Natural killer cell (primary cell): ENCODE measurements around the gene ADGRF3. TPM values are rescaled to one million over a fixed set of nuclear protein-coding genes. Genes with fewer than 3 reads are reported as not detected.
"Not testable (repeated sequence)": the region's sequence is repeated elsewhere in the genome, so short reads cannot be mapped to it uniquely, and the experiment has no call there.

Experiments
- ATAC-seq, 3 donors: fragments of 150-1000 bp in 2 of 3; fragments of 200-7000 bp in 1 of 3; cut with Tn5 transposase; 1 replicate in 1 of 3; 2 replicates in 2 of 3; pipeline ENCODE4 v1.10.0; 2021; ENCODE audit warnings: mild to moderate bottlenecking in 2 of 3, moderate library complexity in 2 of 3
- DNase-seq, 2 donors: peaks; one replicate each; pipeline versions ENCODE4 v3.0.0 to v3.0.0-alpha.2; 2013 to 2021; ENCODE audit warnings: mixed read lengths in 1 of 2
- H3K27ac ChIP-seq: one replicate; pipeline ENCODE4 v1.5.1; 2013; ENCODE audit warnings: mild to moderate bottlenecking, low read length
- H3K27me3 ChIP-seq: one replicate; pipeline ENCODE4 v1.6.1; 2013; ENCODE audit warnings: low read length; ENCODE audit not compliant: control insufficient read depth, insufficient read depth
- H3K36me3 ChIP-seq: one replicate; pipeline ENCODE4 v1.6.1; 2013; ENCODE audit warnings: low read length; ENCODE audit not compliant: control insufficient read depth, insufficient read depth
- H3K4me1 ChIP-seq: one replicate; pipeline ENCODE4 v1.6.1; 2013; ENCODE audit warnings: low read length; ENCODE audit not compliant: control insufficient read depth, insufficient read depth
- H3K4me3 ChIP-seq: one replicate; pipeline ENCODE4 v1.5.1; 2013; ENCODE audit warnings: low read length
- H3K9me3 ChIP-seq: one replicate; pipeline ENCODE4 v1.6.1; 2013; ENCODE audit warnings: low read length; ENCODE audit not compliant: control insufficient read depth, insufficient read depth
- H3K27ac Mint-ChIP-seq, 2 donors: one replicate each; pipeline ENCODE4 v1.8.0; 2022; ENCODE audit warnings: mild to moderate bottlenecking in 2 of 2, mixed read lengths in 2 of 2, moderate library complexity in 1 of 2
- H3K27me3 Mint-ChIP-seq, 2 donors: one replicate each; pipeline ENCODE4 v1.8.0; 2022; ENCODE audit warnings: low read depth in 2 of 2, mixed read lengths in 2 of 2
- H3K36me3 Mint-ChIP-seq: one replicate; pipeline ENCODE4 v1.8.0; 2022; ENCODE audit warnings: mixed read lengths
- H3K4me1 Mint-ChIP-seq, 2 donors: one replicate each; pipeline ENCODE4 v1.8.0; 2022; ENCODE audit warnings: mixed read lengths in 2 of 2
- H3K4me3 Mint-ChIP-seq: one replicate; pipeline ENCODE4 v1.8.0; 2022; ENCODE audit warnings: mild to moderate bottlenecking, moderate library complexity, mixed read lengths
- H3K9me3 Mint-ChIP-seq, 2 donors: one replicate each; pipeline ENCODE4 v1.8.0; 2022; ENCODE audit warnings: mixed read lengths in 2 of 2
- CTCF ChIP-seq: fragments of 200-600 bp; IDR thresholded peaks from one replicate; pipeline ENCODE4 v1.8.0; 2022; ENCODE audit warnings: antibody characterized with exemption
- WGBS: methylation state at CpG from one replicate; pipeline ENCODE4 v1.1.7; 2013; ENCODE audit warnings: missing lambda C conversion rate; ENCODE audit not compliant: insufficient coverage; 5-methylcytosine and 5-hydroxymethylcytosine counted together
- intact Hi-C: fragments of 100-400 bp; cut with micrococcal nuclease; formaldehyde crosslinking; loops from one replicate; pipeline ENCODE4 v1.14.2; 2022
- total RNA-seq, 4 donors: library from RNA; stranded (reverse); fragments of 120-200 nt in 1 of 4; gene quantifications; one replicate each; pipeline versions ENCODE4 v1.2.3 to v1.2.4, GENCODE V29; 2013 to 2022

The ADGRF3 gene
- total RNA-seq, 3 donors from 2014 or later (not counting 1 experiment from before 2014, with no cell fraction given), result 0.97 to 2.1 (median 2.1) TPM

GRCh38 chr2:26305540-26305939, 41.0 kb downstream of the ADGRF3 start:
- Histone ChIP-seq H3K4me1 (peaks cover 2% of the 10 kb centered on the region), H3K36me3 (no peaks in the 10 kb centered on the region), H3K27ac (no peak overlapping the region), H3K4me3 (no peak overlapping the region), H3K9me3 (no peaks in the 10 kb centered on the region), H3K27me3 (no peaks in the 10 kb centered on the region)
- WGBS, result 90% methylated on average over 5 of the region's 6 CpGs
- no peaks in the 10 kb centered on the region for H3K4me1 Mint-ChIP-seq
- TF ChIP-seq CTCF, result no peak
- intact Hi-C loops, result no loop called here
- no peaks in the 10 kb centered on the region for H3K27me3 Mint-ChIP-seq
- no peaks in the 10 kb centered on the region for H3K36me3 Mint-ChIP-seq
- H3K9me3 Mint-ChIP-seq, result no peaks in the 10 kb centered on the region
- ATAC-seq, result no peak
- no peak overlapping the region for H3K4me3 Mint-ChIP-seq
- H3K27ac Mint-ChIP-seq, result no peak overlapping the region
- DNase-seq, result no peak

GRCh38 chr2:26305094-26305493, 41.5 kb downstream of the ADGRF3 start:
- H3K27me3 Mint-ChIP-seq, H3K27me3 ChIP-seq, H3K27ac ChIP-seq, H3K9me3 ChIP-seq, H3K9me3 Mint-ChIP-seq, H3K4me1 ChIP-seq, H3K36me3 ChIP-seq, ATAC-seq, H3K4me1 Mint-ChIP-seq, H3K4me3 ChIP-seq, intact Hi-C loops, H3K36me3 Mint-ChIP-seq, H3K27ac Mint-ChIP-seq, DNase-seq, H3K4me3 Mint-ChIP-seq: not testable (repeated sequence)
- WGBS, result 89% methylated on average over 6 of the region's 7 CpGs

GRCh38 chr2:26302846-26303245, 43.7 kb downstream of the ADGRF3 start:
- Mint-ChIP-seq H3K4me3 (no peak overlapping the region), H3K27ac (no peak overlapping the region), H3K9me3 (no peaks in the 10 kb centered on the region), H3K4me1 (no peaks in the 10 kb centered on the region), H3K27me3 (no peaks in the 10 kb centered on the region), H3K36me3 (no peaks in the 10 kb centered on the region)
- Histone ChIP-seq H3K27ac (no peak overlapping the region), H3K36me3 (no peaks in the 10 kb centered on the region), H3K9me3 (no peaks in the 10 kb centered on the region), H3K4me3 (no peak overlapping the region), H3K4me1 (peaks cover 20% of the 10 kb centered on the region), H3K27me3 (no peaks in the 10 kb centered on the region)
- 91% methylated on average over 6 of the region's 6 CpGs for WGBS
- no peak for ATAC-seq
- no peak for DNase-seq
- intact Hi-C loops, result no loop called here
- no peak for TF ChIP-seq CTCF

GRCh38 chr2:26300234-26300925, 46.2 kb downstream of the ADGRF3 start:
- Mint-ChIP-seq H3K4me1 (no peaks in the 10 kb centered on the region), H3K27ac (no peak overlapping the region), H3K9me3 (no peaks in the 10 kb centered on the region), H3K27me3 (no peaks in the 10 kb centered on the region), H3K36me3 (no peaks in the 10 kb centered on the region), H3K4me3 (no peak overlapping the region)
- no peak overlapping the region for H3K4me3 ChIP-seq
- H3K27me3 ChIP-seq, result no peaks in the 10 kb centered on the region
- ATAC-seq (peak in 2 of 3 donors; percentile 43 to 50), DNase-seq (peak in 1 of 2 donors; percentile 54)
- no peak for TF ChIP-seq CTCF
- WGBS, result 55% methylated on average over 19 of the region's 22 CpGs
- H3K36me3 ChIP-seq, result no peaks in the 10 kb centered on the region
- H3K27ac ChIP-seq, result peak overlapping the region; percentile 59
- peaks cover 20% of the 10 kb centered on the region for H3K4me1 ChIP-seq
- no peaks in the 10 kb centered on the region for H3K9me3 ChIP-seq
- intact Hi-C loops, result no loop called here
